Stimulated activated CD4-positive, alpha-beta T cell treated with anti-CD3 and anti-CD28 coated beads, Interleukin-4, amount 100 ng/mL, for 1 hour (primary cell): ENCODE results near the gene ZDHHC14.
"Not testable (repeated sequence)": the region's sequence is repeated elsewhere in the genome, so short reads cannot be mapped to it uniquely, and the experiment has no call there.

Experiments used
- DNase-seq: peaks from one replicate; pipeline ENCODE4 v3.0.0-alpha.2; 2020

ZDHHC14 gene

DNA sequence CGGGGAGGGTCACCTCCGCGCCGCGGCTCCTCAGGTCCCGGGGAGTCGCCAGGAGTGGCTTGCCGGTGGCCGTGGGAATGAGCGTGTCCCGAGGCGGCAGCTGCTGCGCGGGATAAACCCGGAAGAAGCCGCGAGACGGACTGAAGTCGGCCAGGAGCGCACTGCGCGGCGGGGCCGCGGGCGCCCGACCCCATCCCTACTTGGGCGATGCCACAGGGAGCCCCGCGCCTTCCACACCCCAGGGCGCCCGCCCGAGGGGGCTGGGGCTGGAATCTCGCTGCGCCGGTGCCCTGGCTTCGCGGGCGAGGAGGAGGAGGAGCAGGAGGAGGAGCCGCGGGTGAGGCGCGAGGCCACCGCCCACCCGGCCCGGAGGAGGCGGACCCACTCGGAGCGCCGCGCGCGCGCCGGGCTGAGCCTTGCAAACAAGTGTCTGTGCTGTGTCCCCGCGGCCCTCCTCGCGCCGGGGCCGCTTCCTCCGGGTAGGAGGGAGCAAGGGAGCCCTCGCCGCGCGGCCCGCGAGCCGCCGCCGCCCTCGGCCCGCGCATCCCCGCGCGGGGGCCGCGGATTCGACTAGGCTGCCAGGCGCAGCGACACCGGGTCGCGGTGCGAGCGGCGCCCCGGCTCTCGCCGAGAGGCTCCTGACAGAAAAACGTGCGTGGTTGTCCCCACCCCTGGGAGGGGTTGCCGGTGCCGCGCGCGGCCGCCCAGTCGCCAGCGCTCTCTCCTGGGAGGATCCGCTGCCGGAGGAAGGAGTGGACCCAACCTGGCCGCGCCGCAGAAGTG, at the start of gene ZDHHC14:
TSS of gene ZDHHC14 (plus strand) at position 412 of the 783 bp plus-strand sequence.
- peak; percentile 92 for DNase-seq

DNA sequence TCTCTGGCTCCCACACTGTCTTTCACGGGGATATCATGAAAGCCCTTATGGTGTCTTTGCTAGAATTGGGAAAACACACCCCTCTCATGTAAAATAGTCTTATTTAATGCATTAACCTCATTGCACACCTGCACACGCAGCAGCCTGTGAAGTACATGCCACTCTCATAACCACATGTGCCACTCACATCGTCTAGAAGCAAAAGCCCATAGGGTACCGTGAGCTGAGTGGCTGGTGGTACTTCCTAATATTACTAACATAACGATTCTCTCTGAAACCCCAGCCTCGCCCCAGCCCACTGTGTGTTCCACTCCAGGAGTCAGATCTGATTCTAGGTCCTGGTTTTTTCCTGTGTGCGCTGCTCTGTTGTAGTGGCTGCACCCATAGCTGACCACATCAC, 48.2 kb upstream of the ZDHHC14 start:
- no peak for DNase-seq

DNA sequence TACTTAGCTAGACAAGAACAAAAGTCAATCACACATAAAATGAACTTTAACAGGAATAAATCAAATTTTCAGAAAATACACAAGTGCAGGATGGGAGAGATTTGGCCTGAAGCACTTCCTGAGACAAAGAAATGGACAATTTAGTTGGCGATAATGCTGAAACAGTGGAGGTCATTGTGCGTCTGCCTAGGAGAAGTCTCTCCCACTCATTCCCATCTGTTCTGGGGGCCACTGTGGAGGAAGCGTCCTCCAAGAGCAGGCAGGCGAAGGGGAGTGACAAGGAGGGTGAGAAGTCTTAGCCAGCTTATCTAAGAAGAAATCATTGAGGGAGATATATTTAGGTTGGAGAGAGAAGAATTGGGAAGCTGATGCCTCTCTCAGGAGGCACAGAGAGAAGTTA, 47.5 kb upstream of the ZDHHC14 start:
- no peak for DNase-seq

DNA sequence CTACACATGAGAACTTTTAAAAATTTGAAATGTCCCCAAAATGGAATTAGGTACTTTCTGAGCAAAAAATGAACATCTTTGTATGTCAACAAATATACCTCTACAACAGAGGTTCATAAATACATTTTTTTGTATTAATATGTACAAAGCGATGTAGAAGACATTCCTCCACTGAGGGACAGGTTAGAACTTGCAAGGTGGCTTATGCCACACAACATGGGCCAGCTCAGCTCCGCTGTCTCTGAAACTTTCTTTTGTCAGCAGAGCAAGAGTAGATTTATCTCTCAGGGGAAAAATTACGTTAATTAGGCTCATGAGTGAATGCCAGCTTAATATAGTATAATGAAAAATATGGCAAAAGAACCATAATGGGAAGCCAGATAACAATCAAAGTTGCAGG, 47.0 kb upstream of the ZDHHC14 start:
- no peak for DNase-seq

DNA sequence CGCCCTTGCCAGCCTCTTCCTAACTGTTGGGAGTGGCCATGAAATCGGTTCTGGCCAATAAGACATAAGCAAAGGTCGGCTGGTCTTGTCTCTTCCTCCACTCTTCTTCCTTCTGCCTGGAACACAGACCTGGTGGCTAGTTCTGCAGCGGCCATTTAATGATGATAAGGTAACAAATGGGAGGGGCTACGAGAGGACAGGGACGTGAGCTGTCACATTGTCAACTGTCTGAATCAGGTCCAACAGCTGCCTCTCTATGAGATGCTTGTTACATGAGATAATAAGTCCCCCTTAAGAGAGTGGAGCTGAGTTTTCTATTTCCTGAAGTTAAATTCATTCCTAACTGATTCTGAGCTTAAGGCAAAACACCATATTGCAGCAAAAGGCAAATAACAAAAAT, 45.2 kb upstream of the ZDHHC14 start:
- DNase-seq = no peak

DNA sequence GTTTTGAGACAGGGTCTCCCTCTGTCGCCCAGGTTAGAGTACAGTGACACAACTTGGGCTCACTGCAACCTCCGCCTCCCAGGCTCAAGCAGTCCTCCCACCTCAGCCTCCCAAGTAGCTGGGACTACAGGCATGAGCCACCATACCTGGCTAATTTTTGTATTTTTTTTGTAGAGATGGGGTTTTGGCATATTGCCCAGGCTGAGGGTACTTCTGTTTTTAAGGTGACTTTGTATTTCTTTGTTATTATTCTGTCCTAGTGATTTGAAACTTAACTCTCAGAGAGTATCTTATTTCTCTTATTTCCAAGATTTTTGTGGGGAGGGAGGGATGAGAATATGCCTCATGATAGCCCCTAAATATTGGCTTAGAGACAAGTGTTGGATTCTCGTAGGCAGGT, 43.7 kb upstream of the ZDHHC14 start:
- DNase-seq = not testable (repeated sequence)

DNA sequence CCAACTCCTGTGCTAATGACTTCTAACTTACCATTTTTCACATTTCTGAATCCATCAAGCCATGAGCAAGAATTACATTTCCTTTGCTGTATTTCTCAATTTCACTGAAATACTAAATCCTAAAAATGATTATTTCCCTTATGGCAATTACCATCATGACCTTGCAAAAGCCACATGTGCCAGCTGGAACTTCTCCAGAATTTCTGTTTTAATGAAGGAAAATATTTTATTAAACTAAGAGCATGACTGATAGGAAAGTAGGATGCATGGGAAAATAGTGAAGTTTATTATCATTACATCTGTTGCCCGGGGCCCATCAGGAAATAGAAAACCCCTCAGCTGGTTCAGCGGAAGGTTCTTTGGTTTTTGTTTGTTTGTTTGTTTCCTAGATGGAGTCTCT, 43.2 kb upstream of the ZDHHC14 start:
- no peak for DNase-seq

DNA sequence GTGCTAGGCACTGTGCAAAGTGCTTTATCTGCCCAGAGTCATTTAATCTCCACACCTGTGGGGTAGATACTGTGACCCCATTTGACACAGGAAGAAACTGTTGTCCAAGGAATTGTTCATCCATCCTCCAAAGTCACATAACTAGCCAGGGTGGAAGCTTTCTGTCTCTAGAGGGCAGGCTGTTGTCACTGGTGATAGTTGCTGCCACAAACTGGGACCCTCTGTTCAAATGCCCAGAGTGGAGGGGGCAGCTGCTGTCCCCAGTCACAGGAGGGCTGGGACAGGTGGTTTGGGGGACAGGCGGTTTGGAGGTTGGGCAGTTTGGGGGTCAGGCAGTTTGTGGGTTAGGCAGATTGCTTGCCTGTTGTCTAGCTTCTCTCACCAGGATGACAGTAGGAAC, 41.6 kb upstream of the ZDHHC14 start:
- no peak for DNase-seq

DNA sequence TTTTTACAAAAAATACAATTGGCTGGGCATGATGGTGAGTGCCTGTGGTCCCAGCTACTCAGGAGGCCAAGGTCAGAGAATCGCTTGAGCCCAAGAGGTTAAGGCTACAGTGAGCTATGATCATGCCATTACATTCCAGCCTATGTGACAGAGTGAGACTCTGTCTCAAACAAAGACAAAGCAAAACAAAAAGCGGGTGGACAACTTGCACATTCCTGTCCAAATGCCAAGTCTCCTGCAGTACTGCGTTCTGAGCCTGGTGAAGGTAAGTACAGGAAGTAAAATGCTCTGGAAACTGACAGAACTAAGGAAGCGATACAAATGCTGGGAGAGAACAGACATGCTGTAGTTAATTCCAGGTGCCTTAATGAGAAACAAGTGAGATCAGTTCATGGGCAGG, 37.3 kb upstream of the ZDHHC14 start:
- DNase-seq = no peak

DNA sequence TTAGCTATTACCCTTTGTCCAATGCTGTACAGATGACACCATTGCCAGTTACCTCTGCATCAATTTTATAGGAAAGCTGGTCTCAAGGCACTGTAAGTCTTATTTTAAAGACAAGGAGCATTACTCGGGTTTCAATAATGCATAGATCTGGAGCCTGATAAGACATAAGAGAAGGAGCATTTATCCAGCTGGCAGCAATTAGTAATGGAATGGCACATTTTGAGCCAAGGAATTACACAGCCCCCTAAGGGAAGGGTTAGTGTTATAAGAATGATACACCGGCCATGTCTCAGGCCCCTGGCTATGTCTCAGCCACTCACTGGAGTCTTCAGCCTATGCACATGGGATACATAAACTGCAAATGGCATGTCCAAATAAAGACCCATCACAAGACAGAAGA, 34.6 kb upstream of the ZDHHC14 start:
- no peak for DNase-seq

DNA sequence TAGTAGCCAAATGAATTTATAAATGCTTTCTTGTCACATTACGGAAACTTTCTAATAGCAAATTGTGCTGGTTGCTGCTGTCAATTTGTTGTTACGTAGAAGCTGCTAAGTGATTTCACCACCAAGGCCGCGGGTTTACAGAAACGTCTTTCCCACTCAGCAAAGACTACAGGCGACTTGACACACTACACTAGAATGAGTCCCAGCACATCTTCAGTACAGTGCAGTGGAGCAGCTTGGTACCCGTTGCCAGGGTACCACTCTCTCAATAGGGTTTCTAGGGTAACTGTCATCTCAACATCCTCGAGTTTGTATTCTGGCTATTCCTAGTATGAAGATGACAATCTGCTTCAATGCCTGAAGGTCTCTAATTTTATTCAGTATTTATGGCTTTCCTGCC, 22.7 kb upstream of the ZDHHC14 start:
- no peak for DNase-seq

DNA sequence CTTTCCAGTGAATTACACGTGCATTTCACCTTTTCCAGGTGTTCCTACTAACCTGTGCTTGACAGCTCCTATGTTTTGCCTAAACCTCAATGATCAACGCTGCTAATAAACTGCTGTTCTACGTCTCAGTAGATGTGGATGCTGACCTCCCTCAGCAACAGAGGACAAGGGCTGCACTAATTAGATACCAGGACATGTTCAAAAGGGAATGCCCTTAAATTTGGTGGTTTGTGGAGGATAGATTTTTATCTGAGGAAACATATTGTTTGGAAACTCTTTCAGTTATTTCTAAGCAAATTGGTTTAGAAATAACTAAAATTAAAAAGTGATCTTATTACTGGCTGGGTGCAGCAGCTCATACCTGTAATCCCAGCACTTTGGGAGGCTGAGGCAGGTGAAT, 19.1 kb upstream of the ZDHHC14 start:
- no peak for DNase-seq

DNA sequence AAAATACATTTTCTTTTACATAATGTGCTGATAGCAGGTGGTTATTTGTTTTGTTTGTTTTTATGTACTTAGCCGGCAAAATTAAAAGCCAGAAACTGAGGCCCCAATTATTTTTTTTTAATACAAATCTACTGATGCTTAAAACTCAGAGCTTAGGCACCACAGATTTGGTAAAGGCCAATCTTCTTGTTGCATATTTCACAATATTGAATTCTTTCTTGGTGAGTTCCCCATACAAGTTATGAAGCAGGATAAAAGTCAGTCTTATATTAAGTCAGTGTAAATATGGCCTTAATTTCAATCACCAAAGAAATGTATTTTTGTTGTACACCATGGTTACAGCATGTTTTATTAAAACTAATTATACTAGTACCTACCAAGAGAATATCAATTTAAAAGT, 16.3 kb upstream of the ZDHHC14 start:
- no peak for DNase-seq

DNA sequence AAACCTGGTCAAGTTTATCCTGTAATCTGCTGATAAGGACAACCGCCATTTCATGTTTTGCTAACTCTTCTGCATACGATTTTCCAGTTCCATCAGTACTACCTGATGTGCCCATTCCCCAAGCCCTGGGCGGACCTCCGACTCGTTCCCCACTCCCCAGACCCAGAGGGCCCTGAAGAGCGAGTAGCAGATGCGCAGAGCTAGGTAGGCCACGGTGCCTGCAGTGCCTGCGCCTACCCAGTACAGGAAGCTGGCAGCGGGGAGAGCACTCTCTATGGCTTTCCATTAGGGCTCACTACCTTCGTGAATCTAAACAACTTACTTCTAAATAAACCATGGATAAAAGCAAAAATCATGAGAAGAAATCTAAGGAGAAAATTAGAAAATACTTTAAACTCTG, 14.3 kb upstream of the ZDHHC14 start:
- DNase-seq = no peak

DNA sequence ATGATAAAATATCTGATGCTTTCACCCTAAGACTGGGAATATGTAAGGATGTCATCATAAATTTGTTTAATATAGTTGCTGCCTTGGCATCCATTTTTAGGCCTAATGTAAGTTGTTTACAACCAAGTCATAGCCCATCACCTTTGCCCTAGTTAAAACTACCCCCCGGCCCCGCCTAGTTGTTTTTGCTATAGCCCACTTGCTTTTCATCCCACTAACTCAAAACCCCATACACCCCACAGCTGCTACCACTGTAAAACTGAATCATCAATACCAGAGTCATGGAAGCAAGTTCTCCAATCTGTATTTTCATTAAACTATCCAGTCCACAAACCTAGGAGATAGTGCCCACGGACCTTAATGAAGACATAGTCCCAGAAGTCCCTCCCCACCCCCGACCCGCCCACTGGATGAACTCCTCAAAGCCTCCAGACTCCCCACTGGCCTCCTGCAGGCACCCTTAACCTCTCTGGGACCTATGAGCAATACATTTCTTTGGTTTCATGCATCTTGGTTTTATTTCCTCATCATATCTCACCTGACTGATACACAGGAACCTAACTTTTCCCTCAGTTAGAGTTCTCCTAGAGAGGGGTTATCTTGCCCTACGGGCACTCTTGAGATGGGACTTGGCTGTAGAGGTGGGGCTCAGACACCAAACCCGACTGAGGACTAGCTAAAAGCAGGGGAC, 12.5 kb upstream of the ZDHHC14 start:
- DNase-seq = no peak

DNA sequence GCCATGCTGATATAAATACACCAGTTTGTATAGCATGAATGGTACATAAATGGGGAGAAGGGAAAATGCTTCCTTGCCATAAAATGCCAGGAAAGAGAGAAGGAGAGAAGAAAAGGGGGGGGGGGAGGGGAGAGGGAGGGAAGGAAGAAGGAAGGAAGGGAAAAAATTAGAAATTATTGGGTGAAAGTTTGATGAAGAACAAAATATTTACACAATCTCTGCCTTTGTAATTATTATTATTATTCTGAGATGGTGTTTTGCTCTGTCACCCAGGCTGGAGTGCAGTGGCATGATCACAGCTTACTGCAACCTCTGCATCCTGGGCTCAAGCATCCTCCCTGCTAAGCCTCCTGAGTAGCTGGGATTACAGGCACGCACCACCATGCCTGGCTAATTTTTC, 10.2 kb upstream of the ZDHHC14 start:
- DNase-seq = no peak

DNA sequence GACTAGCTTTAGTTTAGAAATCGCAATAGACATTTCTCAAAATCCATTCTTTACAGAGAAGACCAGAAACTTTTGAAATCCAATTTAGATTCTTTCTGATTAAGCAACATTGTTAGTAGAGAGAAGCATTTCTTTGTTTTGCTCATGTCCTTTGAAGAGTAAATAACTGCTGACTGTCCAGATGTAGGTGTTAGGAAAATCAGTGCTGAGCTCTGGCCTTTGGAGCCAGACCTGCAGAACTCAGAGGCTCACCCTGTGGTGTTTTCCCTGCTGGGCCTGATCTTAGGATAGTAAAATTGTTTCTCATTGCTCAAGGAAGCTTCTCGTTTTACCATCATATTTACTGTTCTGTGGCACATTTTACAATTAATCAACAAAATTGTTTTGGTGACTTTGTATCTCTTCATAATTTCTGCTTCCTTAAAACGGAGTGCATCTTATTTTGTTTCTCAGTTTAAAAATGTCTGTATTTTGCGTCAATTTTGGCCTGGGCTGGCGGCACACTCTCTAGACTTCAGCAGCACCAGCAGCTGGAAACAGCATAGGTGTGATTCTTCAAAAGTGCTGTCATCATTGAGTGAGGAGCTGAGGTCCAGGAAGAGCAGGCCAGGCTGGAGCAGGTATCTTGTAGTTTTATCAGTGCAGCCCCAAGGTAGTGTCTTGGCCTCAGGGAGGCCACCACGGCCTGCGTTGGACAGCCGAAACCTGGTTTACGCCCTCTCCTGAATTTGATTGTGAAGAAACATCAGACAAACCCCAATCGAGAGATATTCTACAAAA, 8.3 kb upstream of the ZDHHC14 start:
- DNase-seq = no peak

DNA sequence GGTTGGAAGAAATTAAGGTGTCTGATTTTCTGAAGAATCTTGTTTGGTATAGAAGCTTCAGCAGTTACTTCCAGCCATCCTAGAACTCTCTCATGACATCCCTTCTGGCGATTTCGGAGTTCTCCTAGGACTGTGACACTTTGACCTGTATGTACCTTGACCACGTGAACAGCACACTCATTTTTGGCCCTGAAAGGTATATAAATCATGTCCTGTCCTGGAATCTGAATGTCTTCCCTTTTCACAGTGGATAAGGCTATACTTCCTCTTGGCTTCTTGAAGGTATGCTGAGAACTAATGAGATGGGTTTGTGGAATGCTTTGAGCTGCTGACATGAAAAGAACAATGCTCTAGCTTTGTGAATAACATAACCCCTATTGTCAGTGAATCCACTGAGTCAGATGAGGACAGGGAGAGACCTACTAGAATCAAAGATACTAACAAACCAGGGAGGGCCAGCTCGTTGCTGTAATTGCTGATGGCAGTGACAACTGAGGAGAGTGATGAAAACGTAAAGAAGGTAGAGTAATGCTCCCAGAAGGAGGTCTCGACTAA, 6.0 kb upstream of the ZDHHC14 start:
- no peak for DNase-seq

DNA sequence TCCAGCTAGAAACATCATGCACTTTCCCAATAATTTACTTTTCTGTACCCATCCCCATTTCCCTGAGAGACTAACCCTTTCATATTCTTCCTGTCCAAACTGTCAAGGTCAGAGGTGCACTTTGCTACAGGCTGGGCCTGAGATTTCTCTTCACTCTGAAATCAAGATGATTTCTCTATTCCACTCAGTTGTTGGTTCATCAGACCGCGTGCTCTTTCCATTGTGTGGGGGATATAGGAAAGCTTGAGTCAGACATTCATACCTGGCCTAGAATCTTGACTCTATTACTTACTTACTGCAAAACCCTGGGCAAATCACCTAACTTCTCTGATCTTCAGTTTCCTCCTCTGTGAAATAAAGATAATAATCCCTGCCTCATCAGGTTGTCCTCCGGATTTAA, 4.7 kb upstream of the ZDHHC14 start:
- no peak for DNase-seq

DNA sequence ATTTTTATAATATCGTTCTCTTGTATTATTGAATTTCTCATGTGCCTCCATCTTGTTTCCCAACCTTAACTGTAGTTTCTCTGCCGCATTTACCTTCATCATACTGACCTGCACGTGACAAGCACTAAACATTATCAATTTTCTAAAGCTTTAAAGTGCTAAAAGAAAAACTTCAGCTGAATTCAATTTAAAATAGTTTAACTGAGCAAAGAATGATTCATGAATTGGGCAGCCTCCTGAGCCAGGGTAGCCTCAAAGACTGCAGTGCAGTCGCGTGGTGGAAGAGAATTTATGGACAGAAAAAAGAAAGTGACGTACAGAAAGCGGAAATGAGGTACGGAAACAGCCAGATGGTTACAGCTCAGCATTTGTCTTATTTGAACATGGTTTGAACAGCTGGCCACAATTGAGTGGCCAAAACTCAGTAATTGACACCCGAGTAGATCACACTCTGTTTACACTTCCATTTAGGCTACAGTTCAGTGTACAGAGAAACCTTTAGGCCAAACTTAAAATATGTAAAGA, 4.2 kb upstream of the ZDHHC14 start:
- no peak for DNase-seq

DNA sequence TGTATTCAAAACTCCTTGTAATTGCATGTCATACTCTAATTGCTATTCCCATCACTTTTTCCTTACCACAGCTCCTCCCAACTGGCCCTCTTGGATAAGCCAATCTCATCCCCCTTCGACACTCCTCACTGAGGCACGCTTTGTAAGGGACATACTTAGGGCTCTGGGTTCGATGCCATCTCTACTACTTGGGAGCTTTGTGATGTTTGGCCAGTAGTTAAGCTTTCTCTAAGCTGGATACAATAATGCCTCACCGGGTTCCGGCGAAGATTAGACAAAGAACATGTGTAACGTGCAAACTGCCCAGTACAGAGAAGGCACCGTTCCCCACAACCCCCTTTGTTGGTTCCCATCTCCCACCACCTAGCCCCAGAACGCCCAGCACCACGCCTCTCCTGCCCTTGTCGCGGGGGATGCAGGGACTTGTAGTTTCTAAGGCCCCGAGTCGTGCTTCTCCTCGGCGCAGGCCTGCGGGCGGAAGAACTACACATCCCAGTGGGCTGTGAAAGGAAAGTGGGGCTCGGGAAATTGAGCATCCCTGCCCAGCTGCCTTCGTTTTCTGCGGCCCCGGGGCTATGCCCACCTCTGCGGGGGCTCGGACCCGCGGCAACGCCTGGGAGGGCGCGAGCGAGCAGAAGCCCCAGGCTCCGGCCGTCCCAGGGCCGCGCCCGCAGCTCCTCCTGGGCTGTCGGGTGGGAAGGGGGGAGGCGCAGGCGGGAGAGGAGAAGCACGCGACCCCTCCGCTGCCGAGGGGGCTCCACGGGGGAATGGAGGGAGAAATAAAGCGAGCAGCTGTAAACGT, 1.1 kb upstream of the ZDHHC14 start:
- DNase-seq = peak; percentile 85

DNA sequence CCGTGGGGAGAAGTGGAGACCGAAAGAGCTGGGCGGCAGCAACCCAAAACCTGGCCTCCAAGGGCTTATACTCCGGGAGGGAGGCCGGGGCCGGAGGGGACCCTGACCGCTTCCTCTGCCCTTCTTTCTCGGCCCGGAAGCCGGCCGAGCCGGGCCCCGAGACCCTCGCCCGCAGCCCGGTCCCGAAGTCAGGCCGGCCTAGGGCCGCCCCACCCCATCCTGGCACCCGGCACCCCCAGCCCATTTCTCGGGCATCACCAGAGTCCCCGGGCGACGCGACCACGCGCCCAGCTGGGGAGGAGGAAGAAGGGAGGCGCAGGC, 572 bp upstream of the ZDHHC14 start:
- no peak for DNase-seq
